GM23248 (cell line): ENCODE results near the gene UBE2D4.
"Not testable (repeated sequence)": the region's sequence is repeated elsewhere in the genome, so short reads cannot be mapped to it uniquely, and the experiment has no call there.

Experiments used
- EZH2 ChIP-seq: fragments of 200-600 bp; sonication (generic); IDR thresholded peaks from 2 replicates; pipeline ENCODE4 v1.6.1; 2018; ENCODE audit warnings: antibody characterized with exemption, mild to moderate bottlenecking; ENCODE audit not compliant: insufficient read depth, poor library complexity, severe bottlenecking
- EZH2phosphoT487 ChIP-seq: fragments of 200-600 bp; sonication (generic); IDR thresholded peaks from 2 replicates; pipeline ENCODE4 v1.6.1; 2018; ENCODE audit warnings: antibody characterized with exemption, moderate library complexity, mild to moderate bottlenecking, low read depth; ENCODE audit not compliant: insufficient read depth

DNA sequence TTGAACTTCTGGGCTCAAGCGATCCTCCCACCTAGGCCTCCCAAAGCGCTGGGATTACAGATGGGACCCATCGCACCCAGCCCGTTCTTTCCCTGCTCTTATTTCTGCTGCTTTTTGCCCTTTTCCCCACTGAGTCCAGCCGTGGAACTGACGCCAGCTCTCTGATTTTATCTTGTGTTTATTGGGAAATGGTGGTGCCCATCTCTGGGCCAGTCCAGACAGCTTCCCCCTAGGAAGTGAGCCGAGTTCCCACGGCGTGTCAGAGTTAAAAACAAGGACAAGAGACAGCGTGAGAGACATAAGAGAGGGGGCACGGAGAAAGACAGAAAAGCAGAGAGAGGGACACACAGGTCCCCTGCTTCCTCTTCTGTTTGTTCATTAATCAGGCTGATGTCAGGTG is 51.9 kb downstream of the UBE2D4 start:
- not testable (repeated sequence) for TF ChIP-seq EZH2, EZH2phosphoT487
